ENCODE data around the gene PLA2G2C. TPM values are rescaled to one million over a fixed set of nuclear protein-coding genes. Genes with fewer than 3 reads are reported as not detected.

The PLA2G2C gene
- total and polyA plus RNA-seq, 2 donors (not counting 3 experiments of a cell fraction or from before 2014, with no cell fraction given), result not detected

- H3K9ac ChIP-seq (replicated peaks; ENCODE audit: extremely low read depth, insufficient read depth, low read length), result no peak overlapping the region
- no peaks in the 10 kb centered on the region for H3K9me3 ChIP-seq (replicated peaks; ENCODE audit: control insufficient read depth, insufficient read depth, low read length)
- BruUV-seq (replicated peaks), result no TSS peak
- H3K27me3 ChIP-seq (ENCODE audit: control insufficient read depth in 2 of 2, insufficient read depth in 2 of 2, low read length in 2 of 2), result peaks cover 7 to 10% of the 10 kb centered on the region in 2 experiments
- no peak overlapping the region for H3K27ac ChIP-seq (ENCODE audit: insufficient read depth, low read depth, low read length)
- dilution Hi-C loops (cut with MboI; ENCODE audit: extremely low pct_ligation_motif_present, low sequenced_read_pairs) (no loop called here), intact Hi-C loops (cut with micrococcal nuclease) (no loop called here)
- H3K4me2 ChIP-seq (ENCODE audit: insufficient read depth, low read length), result no peak overlapping the region
- TF ChIP-seq GATA2 (IDR thresholded peaks at IDR 0.05; ENCODE audit: insufficient read depth, insufficient read length, low read depth, low read length), result no peak
- no peak overlapping the region for H3K4me3 ChIP-seq (replicated peaks in 1 of 3; ENCODE audit: insufficient read depth in 1 of 3, low read depth in 1 of 3, low read length in 3 of 3)
- no peaks in the 10 kb centered on the region for H3K9me1 ChIP-seq (replicated peaks; ENCODE audit: control insufficient read depth, extremely low read depth, insufficient read depth, low read length)
- no peaks in the 10 kb centered on the region for H4K20me1 ChIP-seq (replicated peaks; ENCODE audit: control insufficient read depth, extremely low read depth, insufficient read depth, low read length)
- DNase-seq (ENCODE audit: low read depth, low spot score), result no peak
- no peaks in the 10 kb centered on the region for H3K79me2 ChIP-seq (ENCODE audit: control insufficient read depth, insufficient read depth, low read length)
- H2AFZ ChIP-seq (ENCODE audit: low read depth, low read length), result no peak overlapping the region
- POLR2A ChIA-PET, result no interaction called here
- H3K36me3 ChIP-seq (ENCODE audit: control insufficient read depth in 2 of 2, extremely low read depth in 1 of 2, insufficient read depth in 2 of 2, low read length in 2 of 2), result no peaks in the 10 kb centered on the region
- no peak for FAIRE-seq
- CTCF ChIA-PET, result interaction anchor here (1.2 kb wide), 1 partner anchor 14 kb away, joined by 4 read pairs; no protein-coding TSS in a partner anchor
- no peaks in the 10 kb centered on the region for H3K4me1 ChIP-seq (ENCODE audit: control insufficient read depth, extremely low read depth, insufficient read depth, low read length)
These were observed 13.1 kb upstream of the PLA2G2C start for GRCh38 chr1:20199403-20199802.

GRCh38 chr1:20198918-20199317 lies 12.6 kb upstream of the PLA2G2C start:
- H3K4me1 ChIP-seq (ENCODE audit: control insufficient read depth, extremely low read depth, insufficient read depth, low read length), result no peaks in the 10 kb centered on the region
- TF ChIP-seq POLR2A (IDR thresholded peaks at IDR 0.05; ENCODE audit: low read depth, low read length) (no peak), JUN (IDR thresholded peaks at IDR 0.05; ENCODE audit: borderline replicate concordance, insufficient read depth, insufficient read length, low read depth) (no peak), FOS (IDR thresholded peaks at IDR 0.05; ENCODE audit: borderline replicate concordance, insufficient read depth, low read length) (no peak), EZH2 (IDR thresholded peaks at IDR 0.05; ENCODE audit: borderline replicate concordance, low read depth, low read length, severe bottlenecking) (no peak), CTCF (IDR thresholded peaks at IDR 0.05; ENCODE audit: extremely low read depth in 1 of 2, insufficient read depth in 1 of 2, low read depth in 1 of 2, low read length in 2 of 2) (no peak), MAX (IDR thresholded peaks at IDR 0.05; ENCODE audit: insufficient read depth, insufficient read length) (no peak), POLR2AphosphoS5 (IDR thresholded peaks at IDR 0.05; ENCODE audit: insufficient read depth, low read depth, low read length) (no peak), GATA2 (IDR thresholded peaks at IDR 0.05; ENCODE audit: insufficient read depth, insufficient read length, low read depth, low read length) (no peak), MYC (IDR thresholded peaks at IDR 0.05; ENCODE audit: low read depth, low read length) (no peak)
- FAIRE-seq, result no peak
- no peak overlapping the region for H2AFZ ChIP-seq (ENCODE audit: low read depth, low read length)
- intact Hi-C loops (cut with micrococcal nuclease), result no loop called here
- no TSS peak for BruUV-seq (replicated peaks)
- no peaks in the 10 kb centered on the region for H3K36me3 ChIP-seq (ENCODE audit: control insufficient read depth in 2 of 2, extremely low read depth in 1 of 2, insufficient read depth in 2 of 2, low read length in 2 of 2)
- POLR2A ChIA-PET, result no interaction called here
- H3K79me2 ChIP-seq (ENCODE audit: control insufficient read depth, insufficient read depth, low read length), result no peaks in the 10 kb centered on the region
- H3K4me2 ChIP-seq (ENCODE audit: insufficient read depth, low read length), result no peak overlapping the region
- DNase-seq (ENCODE audit: low read depth, low spot score), result no peak
- no peaks in the 10 kb centered on the region for H3K9me1 ChIP-seq (replicated peaks; ENCODE audit: control insufficient read depth, extremely low read depth, insufficient read depth, low read length)
- no peaks in the 10 kb centered on the region for H4K20me1 ChIP-seq (replicated peaks; ENCODE audit: control insufficient read depth, extremely low read depth, insufficient read depth, low read length)
- peaks cover 7 to 10% of the 10 kb centered on the region in 2 experiments for H3K27me3 ChIP-seq (ENCODE audit: control insufficient read depth in 2 of 2, insufficient read depth in 2 of 2, low read length in 2 of 2)
- H3K27ac ChIP-seq (ENCODE audit: insufficient read depth, low read depth, low read length), result no peak overlapping the region
- dilution Hi-C loops (cut with MboI; ENCODE audit: extremely low pct_ligation_motif_present, low sequenced_read_pairs), result no loop called here
- no peaks in the 10 kb centered on the region for H3K9me3 ChIP-seq (replicated peaks; ENCODE audit: control insufficient read depth, insufficient read depth, low read length)
- H3K9ac ChIP-seq (replicated peaks; ENCODE audit: extremely low read depth, insufficient read depth, low read length), result no peak overlapping the region
- no peak overlapping the region for H3K4me3 ChIP-seq (replicated peaks in 1 of 3; ENCODE audit: insufficient read depth in 1 of 3, low read depth in 1 of 3, low read length in 3 of 3)
- CTCF ChIA-PET, result no interaction called here

All from endothelial cell of umbilical vein (primary cell).